OCI-LY7 (cell line): ENCODE results near the gene MEF2D.

ENCODE experiments used
- EZH2phosphoT487 ChIP-seq: fragments of 200-600 bp; sonication (generic); IDR thresholded peaks from 2 replicates; pipeline ENCODE4 v1.6.1; 2018; ENCODE audit warnings: low read depth, borderline replicate concordance, mild to moderate bottlenecking, mixed run types, antibody characterized with exemption, low read length, moderate library complexity, mixed read lengths
- TF ChIP-seq, protein P1 (sequence below): fragments of 200-600 bp; sonication (generic); conservative IDR thresholded peaks from 2 replicates; pipeline ENCODE4 v1.5.1; 2014; ENCODE audit warnings: mild to moderate bottlenecking, antibody characterized with exemption, low read length, moderate library complexity, mixed read lengths

DNA sequence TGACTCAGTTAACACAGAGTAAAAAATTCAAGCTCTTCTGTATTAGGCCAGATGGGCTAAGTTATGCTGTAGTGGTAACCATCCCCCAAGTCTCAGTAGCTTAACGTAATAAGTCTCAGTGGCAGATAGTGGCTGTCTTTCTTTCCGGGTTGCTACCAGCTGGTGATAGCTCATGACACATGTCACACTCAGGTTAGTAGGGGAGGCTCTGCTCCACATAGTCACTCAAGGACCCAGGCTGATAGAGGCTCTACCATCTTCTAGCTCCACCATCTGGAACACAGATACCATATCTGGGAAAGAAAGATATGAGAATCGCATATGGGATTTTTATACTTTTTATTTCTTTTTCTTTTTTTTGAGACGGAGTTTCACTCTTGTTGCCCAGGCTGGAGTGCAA lies 16.2 kb upstream of the MEF2D start:
- TF ChIP-seq, protein P1, sequence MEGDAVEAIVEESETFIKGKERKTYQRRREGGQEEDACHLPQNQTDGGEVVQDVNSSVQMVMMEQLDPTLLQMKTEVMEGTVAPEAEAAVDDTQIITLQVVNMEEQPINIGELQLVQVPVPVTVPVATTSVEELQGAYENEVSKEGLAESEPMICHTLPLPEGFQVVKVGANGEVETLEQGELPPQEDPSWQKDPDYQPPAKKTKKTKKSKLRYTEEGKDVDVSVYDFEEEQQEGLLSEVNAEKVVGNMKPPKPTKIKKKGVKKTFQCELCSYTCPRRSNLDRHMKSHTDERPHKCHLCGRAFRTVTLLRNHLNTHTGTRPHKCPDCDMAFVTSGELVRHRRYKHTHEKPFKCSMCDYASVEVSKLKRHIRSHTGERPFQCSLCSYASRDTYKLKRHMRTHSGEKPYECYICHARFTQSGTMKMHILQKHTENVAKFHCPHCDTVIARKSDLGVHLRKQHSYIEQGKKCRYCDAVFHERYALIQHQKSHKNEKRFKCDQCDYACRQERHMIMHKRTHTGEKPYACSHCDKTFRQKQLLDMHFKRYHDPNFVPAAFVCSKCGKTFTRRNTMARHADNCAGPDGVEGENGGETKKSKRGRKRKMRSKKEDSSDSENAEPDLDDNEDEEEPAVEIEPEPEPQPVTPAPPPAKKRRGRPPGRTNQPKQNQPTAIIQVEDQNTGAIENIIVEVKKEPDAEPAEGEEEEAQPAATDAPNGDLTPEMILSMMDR: no peak
- TF ChIP-seq EZH2phosphoT487: no peak
